NK-92 (cell line): Measurements from ENCODE around the gene MYO10.

ENCODE experiments used
- DNase-seq: peaks from one replicate; lab custom pipeline; 2025; ENCODE audit not compliant: unreplicated experiment; lab: John Stamatoyannopoulos, UW

The MYO10 gene

GRCh38 chr5:16918156-16918555 lies 17.9 kb downstream of the MYO10 start:
- DNase-seq = no peak

- no peak for DNase-seq
Measured at GRCh38 chr5:16916262-16916878, 19.7 kb downstream of the MYO10 start.

DNA sequence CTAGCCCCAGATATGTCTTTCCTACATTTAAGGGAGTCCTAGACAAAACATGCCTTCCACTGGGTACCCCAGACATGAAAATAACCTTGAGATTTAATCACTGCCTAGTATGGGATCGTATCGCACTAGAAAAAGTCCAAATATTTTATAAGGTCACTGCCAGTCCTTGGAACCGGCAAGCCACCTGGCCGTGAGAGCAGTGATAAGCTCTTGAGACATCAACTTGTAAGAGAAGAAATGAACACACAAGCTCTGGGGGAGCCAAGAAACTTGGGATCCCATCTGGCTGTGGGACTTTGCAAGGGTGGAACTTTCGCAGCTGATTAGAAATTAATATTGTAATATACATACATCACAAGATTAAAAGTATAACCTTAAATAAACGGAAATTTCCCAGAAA lies 21.5 kb downstream of the MYO10 start:
- no peak for DNase-seq

- no peak for DNase-seq
Measured at GRCh38 chr5:16914108-16914435, 22.0 kb downstream of the MYO10 start.

DNA sequence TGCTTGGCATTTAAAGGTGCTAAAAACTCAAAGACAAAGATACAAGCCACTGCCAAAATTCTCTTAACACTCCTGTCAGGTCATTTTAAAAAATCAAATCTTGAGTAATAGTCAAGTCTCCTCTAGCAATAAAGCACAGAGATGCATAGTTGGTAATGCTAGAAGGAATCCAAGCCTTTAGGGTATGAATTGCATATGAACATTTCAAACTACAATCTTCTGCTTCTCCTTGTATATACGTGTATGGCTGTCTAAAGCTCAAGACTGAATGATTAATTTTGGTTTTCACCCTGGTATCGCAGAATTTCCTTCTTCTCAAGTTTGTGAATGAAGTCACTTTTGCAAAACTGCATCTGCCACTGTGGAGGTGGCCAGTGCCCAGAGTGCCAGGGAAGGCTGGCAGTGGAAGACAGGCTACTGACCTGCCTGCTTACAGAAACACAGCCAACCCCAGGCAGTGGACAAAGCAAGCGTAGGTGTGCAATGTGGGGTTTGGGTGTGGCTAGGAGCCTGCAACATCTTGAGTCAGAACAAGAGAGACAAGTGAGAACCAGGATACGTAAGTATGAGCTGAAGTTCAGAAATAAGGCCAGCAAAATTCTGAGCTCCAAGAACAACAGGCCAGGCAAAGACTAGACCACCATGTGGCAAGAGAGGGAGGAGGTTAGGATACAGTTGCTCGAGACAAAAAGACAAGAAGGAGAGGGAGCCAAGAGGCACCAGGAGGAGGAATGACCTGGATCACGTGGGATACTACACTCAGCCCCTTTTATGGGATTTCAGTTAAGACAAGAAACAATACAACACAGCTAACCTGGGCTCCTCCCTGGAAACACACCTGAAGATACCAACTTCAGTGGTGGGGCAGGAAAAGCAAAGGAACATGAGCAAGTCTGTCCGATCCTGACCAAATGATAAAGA lies 22.6 kb downstream of the MYO10 start:
- DNase-seq = no peak

- no peak for DNase-seq
Measured at GRCh38 chr5:16912080-16912479, 24.0 kb downstream of the MYO10 start.

DNA sequence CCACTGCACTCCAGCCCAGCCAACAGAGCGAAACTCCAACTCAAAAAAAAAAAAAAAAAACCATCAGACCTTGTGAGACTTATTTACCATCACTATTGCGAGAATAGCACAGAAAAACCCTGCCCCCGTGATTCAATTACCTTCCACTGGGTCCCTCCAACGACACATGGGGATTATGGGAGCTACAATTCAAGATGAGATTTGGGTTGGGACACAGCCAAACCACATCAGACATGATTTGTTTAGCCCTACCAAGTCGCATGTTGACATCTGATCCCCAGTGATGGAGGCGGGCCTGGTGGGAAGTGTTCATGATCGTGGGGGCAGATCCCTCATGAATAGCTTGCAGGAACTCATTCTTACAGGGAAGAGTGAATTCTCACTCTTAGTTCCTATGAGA lies 26.6 kb downstream of the MYO10 start:
- no peak for DNase-seq

GRCh38 chr5:16907270-16907669 lies 28.8 kb downstream of the MYO10 start:
- no peak for DNase-seq

GRCh38 chr5:16906255-16906654 lies 29.8 kb downstream of the MYO10 start:
- DNase-seq = no peak

GRCh38 chr5:16903480-16904300 lies 32.4 kb downstream of the MYO10 start:
- DNase-seq = no peak

GRCh38 chr5:16902846-16903245 lies 33.2 kb downstream of the MYO10 start:
- DNase-seq = no peak

DNA sequence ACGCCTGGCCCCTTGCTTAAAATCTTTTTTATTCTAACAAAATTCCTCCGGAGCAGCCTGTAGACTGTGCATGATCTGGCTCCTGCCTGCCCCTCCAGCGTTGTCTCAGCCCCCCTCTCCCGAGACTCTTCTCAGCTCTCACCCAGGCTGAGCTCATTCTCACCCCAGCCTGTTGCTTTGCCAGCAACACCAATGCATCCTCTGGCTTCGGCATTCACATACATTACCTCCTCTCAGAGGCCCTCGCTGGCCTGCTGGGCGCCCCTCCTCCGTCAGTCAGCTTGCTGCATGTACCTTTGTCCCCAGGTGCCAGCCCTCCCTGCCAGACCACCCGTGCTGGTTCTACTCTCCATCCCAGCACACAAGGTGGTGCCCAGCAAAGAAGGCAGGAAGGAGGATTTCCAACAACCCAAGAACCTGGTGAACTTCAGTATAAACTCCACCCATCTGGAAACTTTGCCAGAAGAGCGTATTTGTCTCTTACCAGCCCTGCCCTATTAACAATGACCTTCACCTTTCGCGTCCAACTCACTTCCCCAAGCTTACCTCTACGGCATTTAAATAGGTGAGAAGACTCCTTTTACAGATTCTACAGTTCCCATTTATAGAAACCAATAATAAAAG lies 35.0 kb downstream of the MYO10 start:
- DNase-seq = no peak

- no peak for DNase-seq
Measured at GRCh38 chr5:16899171-16899570, 36.9 kb downstream of the MYO10 start.

DNA sequence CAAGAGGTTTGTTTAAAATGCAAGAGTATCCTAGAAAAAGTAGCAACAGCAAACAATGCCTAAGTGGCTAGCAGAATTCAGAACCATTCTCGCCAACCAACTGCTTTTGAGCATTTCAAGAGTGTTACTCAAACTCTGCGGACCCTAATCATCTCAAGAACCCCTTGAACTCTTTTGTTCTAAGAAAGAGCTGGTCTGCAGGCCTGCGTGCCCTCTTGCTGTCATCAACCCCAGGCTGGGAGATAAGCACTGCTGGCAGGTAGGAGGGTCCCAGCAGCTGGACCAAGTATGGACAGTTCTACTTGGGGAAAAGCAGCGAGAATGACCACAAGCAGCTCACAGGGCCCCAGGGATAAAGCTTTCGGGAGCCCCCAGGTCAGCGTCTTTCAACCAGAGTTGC lies 38.3 kb downstream of the MYO10 start:
- DNase-seq = no peak

DNA sequence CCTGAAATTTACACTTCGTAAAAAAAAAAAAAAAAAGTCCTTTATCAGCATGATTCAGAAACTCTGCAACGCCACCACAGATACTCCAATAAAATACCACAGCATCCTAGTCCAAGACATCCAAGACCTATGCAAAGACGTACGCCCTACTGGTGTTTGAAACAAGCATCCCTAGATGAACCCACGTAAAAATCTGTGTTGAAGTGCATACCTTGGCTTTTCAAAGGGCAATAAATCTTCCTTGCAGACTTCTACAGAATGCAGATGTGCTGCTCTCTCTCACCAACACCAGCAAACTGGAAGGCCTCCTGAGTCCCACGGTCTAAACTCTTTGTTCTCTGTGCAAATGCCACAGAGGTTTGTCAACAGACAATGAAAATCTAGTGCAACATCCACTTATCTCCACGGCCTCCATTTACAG lies 38.8 kb downstream of the MYO10 start:
- no peak for DNase-seq

DNA sequence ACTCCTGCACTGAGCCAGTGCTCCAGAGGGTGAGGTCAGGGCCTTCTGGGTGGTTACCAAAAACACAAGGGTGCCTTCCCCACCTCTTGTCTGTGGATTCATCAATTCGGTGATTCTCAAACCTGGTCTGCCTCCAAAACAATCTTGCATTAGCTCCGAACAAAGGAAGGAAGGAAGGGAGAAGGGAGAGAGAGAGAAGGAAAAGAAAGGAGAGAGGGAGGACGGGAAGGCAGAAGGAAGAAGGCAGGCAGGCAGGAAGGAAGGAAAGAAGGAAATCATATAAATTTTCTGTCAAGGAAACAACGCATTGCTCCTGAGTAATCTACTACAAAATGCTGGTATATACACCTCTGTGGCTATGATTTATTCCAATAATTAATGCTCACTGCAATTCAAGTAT lies 39.3 kb downstream of the MYO10 start:
- DNase-seq = no peak

- no peak for DNase-seq
Measured at GRCh38 chr5:16894236-16895057, 41.6 kb downstream of the MYO10 start.

DNA sequence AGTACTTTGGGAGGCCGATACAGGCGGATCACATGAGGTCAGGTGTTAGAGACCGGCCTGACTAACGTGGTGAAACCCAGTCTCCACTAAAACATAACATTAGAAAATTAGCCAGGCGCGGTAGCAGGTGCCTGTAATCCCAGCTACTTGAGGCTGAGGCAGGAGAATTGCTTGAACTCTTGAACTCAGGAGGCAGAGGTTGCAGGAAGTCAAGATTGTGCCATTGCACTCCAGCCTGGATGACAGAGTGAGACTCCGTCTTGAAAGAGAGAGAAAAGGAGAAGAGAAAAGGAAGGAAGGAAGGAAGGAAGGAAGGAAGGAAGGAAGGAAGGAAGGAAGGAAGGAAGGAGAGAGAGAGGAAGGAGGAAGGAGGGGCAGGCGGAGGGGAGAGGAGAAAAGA lies 45.1 kb downstream of the MYO10 start:
- no peak for DNase-seq

DNA sequence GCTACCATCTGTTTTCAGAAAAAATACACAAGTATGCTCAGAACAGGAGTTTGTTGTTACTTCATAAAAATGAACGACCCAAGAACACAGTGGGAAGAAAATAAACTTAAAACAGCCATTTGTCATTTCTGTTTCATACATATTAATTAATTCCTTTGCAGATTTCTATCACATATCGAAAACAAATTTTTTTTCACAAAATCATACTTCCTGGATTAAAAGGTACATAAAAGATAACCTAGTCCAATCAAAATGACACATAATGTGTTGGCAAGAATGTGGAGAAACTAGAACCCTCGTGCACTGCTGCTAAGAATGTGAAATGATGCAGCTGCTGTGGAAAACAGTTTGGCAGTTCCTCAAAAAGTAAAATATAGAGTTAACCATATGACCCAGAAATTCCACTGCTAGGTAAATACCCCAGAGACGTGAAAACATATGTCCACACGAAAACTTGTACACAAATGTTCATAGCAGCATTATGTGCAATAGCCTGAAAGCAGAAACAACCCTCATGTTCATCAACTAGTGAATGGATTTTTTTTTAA lies 46.0 kb downstream of the MYO10 start:
- DNase-seq = no peak
